Activated naive CD8-positive, alpha-beta T cell (primary cell): ENCODE data around the gene NR2F1-AS1.

Experiments used
- H3K27ac Mint-ChIP-seq: one replicate; pipeline ENCODE4 v1.8.0; 2021; ENCODE audit warnings: mixed read lengths
- H3K27me3 Mint-ChIP-seq: one replicate; pipeline ENCODE4 v1.8.0; 2021; ENCODE audit warnings: mixed read lengths
- H3K36me3 Mint-ChIP-seq: one replicate; pipeline ENCODE4 v1.8.0; 2021; ENCODE audit warnings: mixed read lengths
- H3K4me1 Mint-ChIP-seq: one replicate; pipeline ENCODE4 v1.8.0; 2021; ENCODE audit warnings: low read depth, mixed read lengths
- H3K4me3 Mint-ChIP-seq: one replicate; pipeline ENCODE4 v1.8.0; 2021; ENCODE audit warnings: mild to moderate bottlenecking, mixed read lengths
- H3K9me3 Mint-ChIP-seq: one replicate; pipeline ENCODE4 v1.8.0; 2021; ENCODE audit warnings: low read depth, mixed read lengths

NR2F1-AS1 gene

GRCh38 chr5:93598091-93599000, 17.3 kb upstream of the NR2F1-AS1 start:
- H3K4me3 Mint-ChIP-seq: no peak overlapping the region

GRCh38 chr5:93596676-93597490, 15.9 kb upstream of the NR2F1-AS1 start:
- Mint-ChIP-seq H3K4me3 (no peak overlapping the region), H3K27ac (no peak overlapping the region), H3K36me3 (no peaks in the 10 kb centered on the region), H3K4me1 (peaks cover 14% of the 10 kb centered on the region), H3K27me3 (peaks cover 46% of the 10 kb centered on the region), H3K9me3 (no peaks in the 10 kb centered on the region)

More at GRCh38 chr5:93598091-93599000, 17.3 kb upstream of the NR2F1-AS1 start:
- peaks cover 15% of the 10 kb centered on the region for H3K4me1 Mint-ChIP-seq
- H3K27ac Mint-ChIP-seq: no peak overlapping the region
- no peaks in the 10 kb centered on the region for H3K9me3 Mint-ChIP-seq
- no peaks in the 10 kb centered on the region for H3K36me3 Mint-ChIP-seq
- peaks cover 46% of the 10 kb centered on the region for H3K27me3 Mint-ChIP-seq

GRCh38 chr5:93596310-93596675, 15.3 kb upstream of the NR2F1-AS1 start:
- Mint-ChIP-seq H3K27ac (no peak overlapping the region), H3K27me3 (peaks cover 45% of the 10 kb centered on the region), H3K4me1 (peaks cover 11% of the 10 kb centered on the region), H3K9me3 (no peaks in the 10 kb centered on the region), H3K36me3 (no peaks in the 10 kb centered on the region), H3K4me3 (no peak overlapping the region)

- H3K4me3 Mint-ChIP-seq: no peak overlapping the region
- peaks cover 11% of the 10 kb centered on the region for H3K4me1 Mint-ChIP-seq
- H3K27me3 Mint-ChIP-seq: peaks cover 49% of the 10 kb centered on the region
- no peaks in the 10 kb centered on the region for H3K9me3 Mint-ChIP-seq
- H3K27ac Mint-ChIP-seq: no peak overlapping the region
- H3K36me3 Mint-ChIP-seq: no peaks in the 10 kb centered on the region
These were observed 14.6 kb upstream of the NR2F1-AS1 start for GRCh38 chr5:93595420-93596147.

- Mint-ChIP-seq H3K4me1 (peaks cover 11% of the 10 kb centered on the region), H3K27me3 (peaks cover 57% of the 10 kb centered on the region), H3K27ac (no peak overlapping the region), H3K4me3 (no peak overlapping the region), H3K9me3 (no peaks in the 10 kb centered on the region), H3K36me3 (no peaks in the 10 kb centered on the region)
These were observed 13.8 kb upstream of the NR2F1-AS1 start for GRCh38 chr5:93594591-93595419.

- Mint-ChIP-seq H3K4me3 (no peak overlapping the region), H3K27ac (peak overlapping the region; percentile 76), H3K9me3 (no peaks in the 10 kb centered on the region), H3K4me1 (peaks cover 16% of the 10 kb centered on the region), H3K27me3 (peaks cover 68% of the 10 kb centered on the region), H3K36me3 (peaks cover 4% of the 10 kb centered on the region)
These were observed 12.6 kb upstream of the NR2F1-AS1 start for GRCh38 chr5:93593476-93594131.

GRCh38 chr5:93592883-93593282, 11.9 kb upstream of the NR2F1-AS1 start:
- Mint-ChIP-seq H3K4me3 (no peak overlapping the region), H3K9me3 (no peaks in the 10 kb centered on the region), H3K36me3 (peaks cover 4% of the 10 kb centered on the region), H3K27me3 (peaks cover 67% of the 10 kb centered on the region), H3K27ac (no peak overlapping the region), H3K4me1 (peaks cover 19% of the 10 kb centered on the region)

- no peaks in the 10 kb centered on the region for H3K9me3 Mint-ChIP-seq
- no peak overlapping the region for H3K27ac Mint-ChIP-seq
- H3K27me3 Mint-ChIP-seq: peaks cover 71% of the 10 kb centered on the region
- peaks cover 4% of the 10 kb centered on the region for H3K36me3 Mint-ChIP-seq
- no peak overlapping the region for H3K4me3 Mint-ChIP-seq
- H3K4me1 Mint-ChIP-seq: peaks cover 29% of the 10 kb centered on the region
These were observed 10.4 kb upstream of the NR2F1-AS1 start for GRCh38 chr5:93591323-93591945.

- peaks cover 4% of the 10 kb centered on the region for H3K36me3 Mint-ChIP-seq
- peaks cover 28% of the 10 kb centered on the region for H3K4me1 Mint-ChIP-seq
- H3K9me3 Mint-ChIP-seq: no peaks in the 10 kb centered on the region
- peaks cover 71% of the 10 kb centered on the region for H3K27me3 Mint-ChIP-seq
- H3K4me3 Mint-ChIP-seq: no peak overlapping the region
- H3K27ac Mint-ChIP-seq: no peak overlapping the region
These were observed 9.5 kb upstream of the NR2F1-AS1 start for GRCh38 chr5:93590493-93590892.

GRCh38 chr5:93589829-93590215, 8.8 kb upstream of the NR2F1-AS1 start:
- Mint-ChIP-seq H3K27me3 (peaks cover 69% of the 10 kb centered on the region), H3K36me3 (peaks cover 4% of the 10 kb centered on the region), H3K27ac (no peak overlapping the region), H3K9me3 (no peaks in the 10 kb centered on the region), H3K4me3 (no peak overlapping the region), H3K4me1 (peaks cover 25% of the 10 kb centered on the region)

GRCh38 chr5:93589152-93589828, 8.3 kb upstream of the NR2F1-AS1 start:
- Mint-ChIP-seq H3K36me3 (peaks cover 4% of the 10 kb centered on the region), H3K9me3 (no peaks in the 10 kb centered on the region), H3K4me1 (peaks cover 25% of the 10 kb centered on the region), H3K27me3 (peaks cover 66% of the 10 kb centered on the region), H3K27ac (no peak overlapping the region), H3K4me3 (peak overlapping the region; percentile 54)

GRCh38 chr5:93588352-93589151, 7.5 kb upstream of the NR2F1-AS1 start:
- Mint-ChIP-seq H3K36me3 (peaks cover 4% of the 10 kb centered on the region), H3K4me1 (peaks cover 28% of the 10 kb centered on the region), H3K4me3 (peak overlapping the region; percentile 54), H3K9me3 (no peaks in the 10 kb centered on the region), H3K27me3 (peaks cover 62% of the 10 kb centered on the region), H3K27ac (peak overlapping the region; percentile 54)
